ENCODE results near the gene TLCD3A.

TLCD3A gene

GRCh38 chr17:720706-721539 lies 11.5 kb upstream of the TLCD3A start:
- H3K27ac ChIP-seq (ENCODE audit: low read length): no peak overlapping the region

GRCh38 chr17:721540-721937 lies 10.9 kb upstream of the TLCD3A start:
- Histone ChIP-seq H3K4me1 (ENCODE audit: control insufficient read depth in 1 of 2, insufficient read depth in 2 of 2, low read length in 2 of 2) (no peaks in the 10 kb centered on the region), H3K27ac (ENCODE audit: low read length) (no peak overlapping the region), H3K4me3 (ENCODE audit: low read depth in 1 of 2, low read length in 2 of 2) (no peak overlapping the region), H3K36me3 (ENCODE audit: control insufficient read depth in 1 of 2, insufficient read depth in 2 of 2, low read length in 2 of 2) (no peaks in the 10 kb centered on the region), H3K27me3 (ENCODE audit: low read depth, low read length) (no peaks in the 10 kb centered on the region), H3K9me3 (ENCODE audit: control insufficient read depth in 1 of 2, low read length in 2 of 2) (no peaks in the 10 kb centered on the region)

More at GRCh38 chr17:720706-721539, 11.5 kb upstream of the TLCD3A start:
- no peaks in the 10 kb centered on the region for H3K4me1 ChIP-seq (ENCODE audit: control insufficient read depth in 1 of 2, insufficient read depth in 2 of 2, low read length in 2 of 2)
- no peaks in the 10 kb centered on the region for H3K27me3 ChIP-seq (ENCODE audit: low read depth, low read length)
- no peaks in the 10 kb centered on the region for H3K9me3 ChIP-seq (ENCODE audit: control insufficient read depth in 1 of 2, low read length in 2 of 2)
- no peak overlapping the region for H3K4me3 ChIP-seq (ENCODE audit: low read depth in 1 of 2, low read length in 2 of 2)
- no peaks in the 10 kb centered on the region for H3K36me3 ChIP-seq (ENCODE audit: control insufficient read depth in 1 of 2, insufficient read depth in 2 of 2, low read length in 2 of 2)

GRCh38 chr17:725084-725483 lies 7.3 kb upstream of the TLCD3A start:
- no peaks in the 10 kb centered on the region for H3K27me3 ChIP-seq (ENCODE audit: low read depth, low read length)
- no peaks in the 10 kb centered on the region for H3K36me3 ChIP-seq (ENCODE audit: control insufficient read depth in 1 of 2, insufficient read depth in 2 of 2, low read length in 2 of 2)
- H3K4me1 ChIP-seq (ENCODE audit: control insufficient read depth in 1 of 2, insufficient read depth in 2 of 2, low read length in 2 of 2): no peaks in the 10 kb centered on the region
- no peak overlapping the region for H3K27ac ChIP-seq (ENCODE audit: low read length)
- no peak overlapping the region for H3K4me3 ChIP-seq (ENCODE audit: low read depth in 1 of 2, low read length in 2 of 2)
- H3K9me3 ChIP-seq (ENCODE audit: control insufficient read depth in 1 of 2, low read length in 2 of 2): no peaks in the 10 kb centered on the region

GRCh38 chr17:725746-726145 lies 6.7 kb upstream of the TLCD3A start:
- H3K27me3 ChIP-seq (ENCODE audit: low read depth, low read length): no peaks in the 10 kb centered on the region
- no peaks in the 10 kb centered on the region for H3K4me1 ChIP-seq (ENCODE audit: control insufficient read depth in 1 of 2, insufficient read depth in 2 of 2, low read length in 2 of 2)
- H3K4me3 ChIP-seq (ENCODE audit: low read depth in 1 of 2, low read length in 2 of 2): no peak overlapping the region
- H3K9me3 ChIP-seq (ENCODE audit: control insufficient read depth in 1 of 2, low read length in 2 of 2): no peaks in the 10 kb centered on the region
- H3K27ac ChIP-seq (ENCODE audit: low read length): no peak overlapping the region
- H3K36me3 ChIP-seq (ENCODE audit: control insufficient read depth in 1 of 2, insufficient read depth in 2 of 2, low read length in 2 of 2): no peaks in the 10 kb centered on the region

GRCh38 chr17:726271-726919 lies 6.0 kb upstream of the TLCD3A start:
- Histone ChIP-seq H3K4me3 (ENCODE audit: low read depth in 1 of 2, low read length in 2 of 2) (peak overlapping the region in 1 of 2 donors; percentile 9), H3K27ac (ENCODE audit: low read length) (no peak overlapping the region), H3K9me3 (ENCODE audit: control insufficient read depth in 1 of 2, low read length in 2 of 2) (no peaks in the 10 kb centered on the region), H3K27me3 (ENCODE audit: low read depth, low read length) (no peaks in the 10 kb centered on the region), H3K4me1 (ENCODE audit: control insufficient read depth in 1 of 2, insufficient read depth in 2 of 2, low read length in 2 of 2) (peaks cover 0 to 2% of the 10 kb centered on the region in 2 donors), H3K36me3 (ENCODE audit: control insufficient read depth in 1 of 2, insufficient read depth in 2 of 2, low read length in 2 of 2) (no peaks in the 10 kb centered on the region)

- peaks cover 8 to 14% of the 10 kb centered on the region in 2 donors for H3K4me1 ChIP-seq (ENCODE audit: control insufficient read depth in 1 of 2, insufficient read depth in 2 of 2, low read length in 2 of 2)
These were observed 3.5 kb upstream of the TLCD3A start for GRCh38 chr17:728911-729310.

GRCh38 chr17:731644-732066 lies 741 bp upstream of the TLCD3A start:
- peak overlapping the region; percentile 52 to 79 for H3K4me3 ChIP-seq (ENCODE audit: low read depth in 1 of 2, low read length in 2 of 2)
- H3K9me3 ChIP-seq (ENCODE audit: control insufficient read depth in 1 of 2, low read length in 2 of 2): no peaks in the 10 kb centered on the region
- H3K27ac ChIP-seq (ENCODE audit: low read length): no peak overlapping the region
- H3K4me1 ChIP-seq (ENCODE audit: control insufficient read depth in 1 of 2, insufficient read depth in 2 of 2, low read length in 2 of 2): peaks cover 9 to 14% of the 10 kb centered on the region in 2 donors
- H3K27me3 ChIP-seq (ENCODE audit: low read depth, low read length): no peaks in the 10 kb centered on the region
- H3K36me3 ChIP-seq (ENCODE audit: control insufficient read depth in 1 of 2, insufficient read depth in 2 of 2, low read length in 2 of 2): no peaks in the 10 kb centered on the region

More at GRCh38 chr17:728911-729310, 3.5 kb upstream of the TLCD3A start:
- Histone ChIP-seq H3K9me3 (ENCODE audit: control insufficient read depth in 1 of 2, low read length in 2 of 2) (no peaks in the 10 kb centered on the region), H3K36me3 (ENCODE audit: control insufficient read depth in 1 of 2, insufficient read depth in 2 of 2, low read length in 2 of 2) (no peaks in the 10 kb centered on the region), H3K27ac (ENCODE audit: low read length) (no peak overlapping the region), H3K27me3 (ENCODE audit: low read depth, low read length) (no peaks in the 10 kb centered on the region), H3K4me3 (ENCODE audit: low read depth in 1 of 2, low read length in 2 of 2) (no peak overlapping the region)

GRCh38 chr17:732902-733720 lies 715 bp downstream of the TLCD3A start:
- H3K27ac ChIP-seq (ENCODE audit: low read length): no peak overlapping the region
- H3K36me3 ChIP-seq (ENCODE audit: control insufficient read depth in 1 of 2, insufficient read depth in 2 of 2, low read length in 2 of 2): no peaks in the 10 kb centered on the region
- H3K4me3 ChIP-seq (ENCODE audit: low read depth in 1 of 2, low read length in 2 of 2): peak overlapping the region; percentile 60 to 70
- H3K27me3 ChIP-seq (ENCODE audit: low read depth, low read length): no peaks in the 10 kb centered on the region
- no peaks in the 10 kb centered on the region for H3K9me3 ChIP-seq (ENCODE audit: control insufficient read depth in 1 of 2, low read length in 2 of 2)
- peaks cover 9 to 14% of the 10 kb centered on the region in 2 donors for H3K4me1 ChIP-seq (ENCODE audit: control insufficient read depth in 1 of 2, insufficient read depth in 2 of 2, low read length in 2 of 2)

GRCh38 chr17:733743-734142 lies 1.3 kb downstream of the TLCD3A start:
- no peak overlapping the region for H3K27ac ChIP-seq (ENCODE audit: low read length)

GRCh38 chr17:737561-738113 lies 5.2 kb downstream of the TLCD3A start:
- no peaks in the 10 kb centered on the region for H3K27me3 ChIP-seq (ENCODE audit: low read depth, low read length)
- no peak overlapping the region for H3K27ac ChIP-seq (ENCODE audit: low read length)
- H3K9me3 ChIP-seq (ENCODE audit: control insufficient read depth in 1 of 2, low read length in 2 of 2): no peaks in the 10 kb centered on the region
- H3K4me1 ChIP-seq (ENCODE audit: control insufficient read depth in 1 of 2, insufficient read depth in 2 of 2, low read length in 2 of 2): peaks cover 8 to 9% of the 10 kb centered on the region in 2 donors
- no peak overlapping the region for H3K4me3 ChIP-seq (ENCODE audit: low read depth in 1 of 2, low read length in 2 of 2)
- H3K36me3 ChIP-seq (ENCODE audit: control insufficient read depth in 1 of 2, insufficient read depth in 2 of 2, low read length in 2 of 2): peaks cover 23 to 24% of the 10 kb centered on the region in 2 donors

More at GRCh38 chr17:733743-734142, 1.3 kb downstream of the TLCD3A start:
- Histone ChIP-seq H3K27me3 (ENCODE audit: low read depth, low read length) (no peaks in the 10 kb centered on the region), H3K36me3 (ENCODE audit: control insufficient read depth in 1 of 2, insufficient read depth in 2 of 2, low read length in 2 of 2) (no peaks in the 10 kb centered on the region), H3K9me3 (ENCODE audit: control insufficient read depth in 1 of 2, low read length in 2 of 2) (no peaks in the 10 kb centered on the region), H3K4me1 (ENCODE audit: control insufficient read depth in 1 of 2, insufficient read depth in 2 of 2, low read length in 2 of 2) (peaks cover 9 to 14% of the 10 kb centered on the region in 2 donors), H3K4me3 (ENCODE audit: low read depth in 1 of 2, low read length in 2 of 2) (peak overlapping the region; percentile 60 to 70)
